Activated naive CD8-positive, alpha-beta T cell (primary cell): ENCODE data around the gene GDAP2.
A peak's percentile ranks its signal among the peaks of the same experiment; 100 is the strongest.
"Not testable (repeated sequence)": the region's sequence is repeated elsewhere in the genome, so short reads cannot be mapped to it uniquely, and the experiment has no call there.

Experiments used
- H3K27ac Mint-ChIP-seq: one replicate; pipeline ENCODE4 v1.8.0; 2021; ENCODE audit warnings: mixed read lengths
- H3K27me3 Mint-ChIP-seq: one replicate; pipeline ENCODE4 v1.8.0; 2021; ENCODE audit warnings: mixed read lengths
- H3K36me3 Mint-ChIP-seq: one replicate; pipeline ENCODE4 v1.8.0; 2021; ENCODE audit warnings: mixed read lengths
- H3K4me1 Mint-ChIP-seq: one replicate; pipeline ENCODE4 v1.8.0; 2021; ENCODE audit warnings: low read depth, mixed read lengths
- H3K4me3 Mint-ChIP-seq: one replicate; pipeline ENCODE4 v1.8.0; 2021; ENCODE audit warnings: mild to moderate bottlenecking, mixed read lengths
- H3K9me3 Mint-ChIP-seq: one replicate; pipeline ENCODE4 v1.8.0; 2021; ENCODE audit warnings: low read depth, mixed read lengths

GDAP2 gene

GRCh38 chr1:117925981-117926380 is 3.4 kb downstream of the GDAP2 start:
- peaks cover 18% of the 10 kb centered on the region for H3K36me3 Mint-ChIP-seq
- no peak overlapping the region for H3K27ac Mint-ChIP-seq
- H3K27me3 Mint-ChIP-seq = no peaks in the 10 kb centered on the region
- H3K9me3 Mint-ChIP-seq = no peaks in the 10 kb centered on the region
- no peak overlapping the region for H3K4me3 Mint-ChIP-seq
- H3K4me1 Mint-ChIP-seq = peaks cover 45% of the 10 kb centered on the region

DNA sequence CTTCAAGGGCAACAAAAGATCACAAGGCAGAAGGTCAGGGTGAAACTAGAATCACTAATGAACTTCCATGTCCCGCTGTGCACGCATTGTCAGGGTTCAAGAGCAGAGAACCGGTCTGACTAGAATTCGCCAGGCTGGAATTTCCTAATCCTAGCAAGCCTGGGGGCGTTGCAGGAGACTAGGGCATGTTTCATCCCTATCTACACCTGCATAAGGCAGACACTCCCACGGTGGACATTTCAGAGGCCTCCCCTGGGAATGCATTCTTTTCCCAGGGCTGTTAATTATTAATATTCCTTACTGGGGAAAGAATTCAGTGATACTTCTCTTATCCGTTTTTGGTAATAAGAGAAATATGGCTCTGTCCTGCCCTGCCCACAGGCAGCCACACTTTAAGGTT is 6.7 kb downstream of the GDAP2 start:
- peaks cover 14% of the 10 kb centered on the region for H3K36me3 Mint-ChIP-seq
- H3K9me3 Mint-ChIP-seq, H3K27ac Mint-ChIP-seq, H3K27me3 Mint-ChIP-seq, H3K4me3 Mint-ChIP-seq: not testable (repeated sequence)
- peaks cover 22% of the 10 kb centered on the region for H3K4me1 Mint-ChIP-seq

- H3K27ac Mint-ChIP-seq = no peak overlapping the region
- H3K9me3 Mint-ChIP-seq = no peaks in the 10 kb centered on the region
- no peaks in the 10 kb centered on the region for H3K27me3 Mint-ChIP-seq
Measured at GRCh38 chr1:117921991-117922390, 7.4 kb downstream of the GDAP2 start.

GRCh38 chr1:117919376-117919775 is 10.0 kb downstream of the GDAP2 start:
- H3K36me3 Mint-ChIP-seq = peaks cover 32% of the 10 kb centered on the region
- peaks cover 6% of the 10 kb centered on the region for H3K4me1 Mint-ChIP-seq
- H3K4me3 Mint-ChIP-seq = no peak overlapping the region
- H3K27ac Mint-ChIP-seq = no peak overlapping the region
- no peaks in the 10 kb centered on the region for H3K27me3 Mint-ChIP-seq
- H3K9me3 Mint-ChIP-seq = no peaks in the 10 kb centered on the region

More at GRCh38 chr1:117921991-117922390, 7.4 kb downstream of the GDAP2 start:
- H3K4me3 Mint-ChIP-seq = no peak overlapping the region
- peaks cover 14% of the 10 kb centered on the region for H3K36me3 Mint-ChIP-seq
- H3K4me1 Mint-ChIP-seq = peaks cover 18% of the 10 kb centered on the region

DNA sequence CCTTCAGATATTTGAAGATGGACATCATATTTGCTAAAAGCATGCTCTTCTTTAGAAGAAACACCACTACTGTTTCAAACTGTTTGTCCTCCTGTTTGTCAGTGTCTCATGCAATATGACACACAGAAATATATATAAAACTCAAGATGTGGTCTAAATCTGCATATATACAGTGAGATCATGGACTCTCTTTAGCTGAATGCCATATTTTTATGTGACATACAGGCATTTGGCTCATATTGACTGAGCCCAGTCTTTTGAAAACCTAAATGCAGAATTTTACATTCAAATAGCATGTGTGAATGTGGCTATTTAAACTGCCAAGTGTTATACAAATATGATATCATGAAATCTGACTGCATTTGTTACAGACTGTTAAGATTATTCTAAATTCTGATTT is 18.4 kb downstream of the GDAP2 start:
- H3K27me3 Mint-ChIP-seq = no peaks in the 10 kb centered on the region
- no peak overlapping the region for H3K27ac Mint-ChIP-seq
- H3K4me1 Mint-ChIP-seq = no peaks in the 10 kb centered on the region
- H3K9me3 Mint-ChIP-seq = no peaks in the 10 kb centered on the region
- peaks cover 27% of the 10 kb centered on the region for H3K36me3 Mint-ChIP-seq
- H3K4me3 Mint-ChIP-seq = no peak overlapping the region

- Mint-ChIP-seq H3K4me3 (no peak overlapping the region), H3K27ac (no peak overlapping the region), H3K27me3 (no peaks in the 10 kb centered on the region), H3K36me3 (peaks cover 17% of the 10 kb centered on the region), H3K9me3 (no peaks in the 10 kb centered on the region), H3K4me1 (no peaks in the 10 kb centered on the region)
Measured at GRCh38 chr1:117905019-117905418, 24.4 kb downstream of the GDAP2 start.

GRCh38 chr1:117904485-117904884 is 24.9 kb downstream of the GDAP2 start:
- Mint-ChIP-seq H3K4me3 (no peak overlapping the region), H3K27ac (no peak overlapping the region), H3K4me1 (no peaks in the 10 kb centered on the region), H3K27me3 (no peaks in the 10 kb centered on the region), H3K36me3 (peaks cover 17% of the 10 kb centered on the region), H3K9me3 (no peaks in the 10 kb centered on the region)

DNA sequence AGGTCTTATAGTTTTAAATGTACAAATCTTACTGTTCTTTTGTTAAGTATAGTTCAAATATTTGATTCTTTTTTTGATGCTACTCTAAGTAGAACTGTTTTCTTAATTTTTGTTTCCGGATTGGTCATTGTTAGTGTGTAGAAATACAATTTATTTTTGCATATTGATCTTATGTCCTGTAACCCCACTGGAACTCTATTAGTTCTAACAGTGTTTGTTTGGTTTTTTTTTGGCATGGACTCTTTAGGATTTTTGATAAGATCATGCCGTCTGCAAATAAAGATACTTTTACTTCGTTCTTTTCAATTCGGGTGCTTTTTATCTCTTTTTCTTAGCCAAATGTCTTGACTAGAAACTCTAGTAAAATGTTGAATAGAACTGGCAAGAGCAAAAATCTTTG is 26.5 kb downstream of the GDAP2 start:
- no peak overlapping the region for H3K4me3 Mint-ChIP-seq
- H3K4me1 Mint-ChIP-seq = no peaks in the 10 kb centered on the region
- peaks cover 17% of the 10 kb centered on the region for H3K36me3 Mint-ChIP-seq
- H3K27ac Mint-ChIP-seq = no peak overlapping the region
- no peaks in the 10 kb centered on the region for H3K27me3 Mint-ChIP-seq
- H3K9me3 Mint-ChIP-seq = no peaks in the 10 kb centered on the region

DNA sequence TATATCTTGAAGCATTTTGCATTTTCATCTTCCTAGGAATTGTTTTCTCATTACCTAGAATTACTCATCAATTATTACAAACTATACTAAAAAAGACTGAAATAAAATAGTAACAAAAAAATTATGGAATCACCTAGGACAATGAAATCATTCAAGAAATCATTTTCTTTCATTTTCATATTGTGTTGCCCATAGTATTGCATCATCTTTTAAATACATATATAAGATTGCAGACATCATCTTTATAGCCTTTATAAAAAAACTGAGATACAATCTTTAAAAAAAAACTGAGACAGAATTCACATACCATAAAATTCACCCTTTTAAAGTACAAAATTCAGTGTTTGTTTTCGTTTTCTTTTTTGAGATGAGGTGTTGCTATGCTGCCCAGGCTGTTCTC is 29.6 kb downstream of the GDAP2 start:
- Mint-ChIP-seq H3K4me1 (peaks cover 2% of the 10 kb centered on the region), H3K9me3 (no peaks in the 10 kb centered on the region), H3K27me3 (no peaks in the 10 kb centered on the region), H3K4me3 (no peak overlapping the region), H3K27ac (peak overlapping the region; percentile 79), H3K36me3 (peaks cover 16% of the 10 kb centered on the region)

DNA sequence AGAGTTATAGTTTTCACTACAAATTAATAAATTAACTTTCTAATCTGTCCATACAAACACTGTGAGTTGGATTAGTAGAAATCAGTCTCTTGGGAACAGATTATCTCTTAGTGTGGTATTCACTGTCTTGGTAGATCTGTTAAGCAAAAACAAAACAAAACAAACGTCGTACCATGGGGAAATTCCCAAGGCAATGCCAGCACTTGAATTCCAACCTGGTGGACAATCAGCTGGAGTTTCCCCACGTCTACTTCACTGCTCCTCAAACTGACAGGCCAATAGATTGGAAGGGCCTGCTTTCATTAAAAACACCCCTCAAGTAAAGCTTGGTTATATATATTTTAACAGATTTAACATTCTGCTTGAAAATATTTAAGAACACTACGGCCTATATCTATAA is 31.9 kb downstream of the GDAP2 start:
- Mint-ChIP-seq H3K4me3 (no peak overlapping the region), H3K9me3 (no peaks in the 10 kb centered on the region), H3K27ac (no peak overlapping the region), H3K27me3 (no peaks in the 10 kb centered on the region), H3K36me3 (peaks cover 14% of the 10 kb centered on the region), H3K4me1 (peaks cover 2% of the 10 kb centered on the region)

DNA sequence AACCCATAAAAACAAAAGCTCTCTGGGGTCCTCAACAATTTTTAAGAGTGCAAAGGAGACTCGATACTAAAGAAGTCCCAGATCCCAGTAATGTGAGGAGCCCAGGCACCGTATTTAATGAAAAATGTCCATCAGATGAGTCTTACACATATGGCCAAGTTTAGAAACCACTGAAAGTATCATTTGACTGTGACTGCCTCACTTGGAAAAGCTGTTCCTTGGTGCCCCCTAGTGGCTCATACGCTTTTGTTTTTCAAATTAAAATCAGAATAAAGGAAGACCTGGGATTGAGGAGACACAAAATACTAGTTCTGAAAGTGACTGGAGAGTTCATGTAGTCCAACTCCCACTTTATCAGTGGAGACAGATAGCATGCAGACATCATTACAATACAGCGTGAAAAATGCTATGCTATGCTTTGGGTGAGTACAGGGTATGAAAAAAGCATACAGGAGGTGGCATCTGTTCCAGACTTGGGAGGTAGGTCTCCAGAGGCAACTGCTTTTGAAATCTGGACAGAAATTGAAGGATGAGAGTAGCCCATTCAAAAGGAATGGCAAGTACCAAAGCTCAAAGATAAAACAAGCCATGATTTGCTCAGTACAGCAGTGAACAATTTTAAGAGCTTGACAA is 33.8 kb downstream of the GDAP2 start:
- H3K4me1 Mint-ChIP-seq = peaks cover 2% of the 10 kb centered on the region
- peaks cover 14% of the 10 kb centered on the region for H3K36me3 Mint-ChIP-seq
- H3K27ac Mint-ChIP-seq = no peak overlapping the region
- no peaks in the 10 kb centered on the region for H3K9me3 Mint-ChIP-seq
- no peak overlapping the region for H3K4me3 Mint-ChIP-seq
- H3K27me3 Mint-ChIP-seq = no peaks in the 10 kb centered on the region

DNA sequence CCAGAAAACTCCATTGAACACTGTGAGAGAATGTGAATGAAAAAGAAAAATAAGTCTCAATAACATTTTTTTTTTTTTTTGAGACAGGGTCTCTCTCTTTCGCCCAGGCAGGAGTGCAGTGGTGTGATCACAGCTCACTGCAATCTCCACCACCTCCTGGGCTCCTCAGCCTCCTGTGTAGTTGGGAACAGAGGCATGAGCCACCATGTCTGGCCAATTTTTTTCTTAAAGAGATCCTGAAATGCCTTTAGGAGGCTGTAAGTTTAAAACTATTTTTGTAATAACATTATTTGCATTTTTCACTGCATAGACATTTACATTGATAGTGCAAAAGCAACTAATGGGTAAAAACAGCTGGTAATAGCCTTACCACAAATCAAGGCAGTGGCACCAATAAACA is 35.3 kb downstream of the GDAP2 start:
- peaks cover 14% of the 10 kb centered on the region for H3K36me3 Mint-ChIP-seq
- no peak overlapping the region for H3K4me3 Mint-ChIP-seq
- no peak overlapping the region for H3K27ac Mint-ChIP-seq
- no peaks in the 10 kb centered on the region for H3K27me3 Mint-ChIP-seq
- peaks cover 2% of the 10 kb centered on the region for H3K4me1 Mint-ChIP-seq
- H3K9me3 Mint-ChIP-seq = no peaks in the 10 kb centered on the region

DNA sequence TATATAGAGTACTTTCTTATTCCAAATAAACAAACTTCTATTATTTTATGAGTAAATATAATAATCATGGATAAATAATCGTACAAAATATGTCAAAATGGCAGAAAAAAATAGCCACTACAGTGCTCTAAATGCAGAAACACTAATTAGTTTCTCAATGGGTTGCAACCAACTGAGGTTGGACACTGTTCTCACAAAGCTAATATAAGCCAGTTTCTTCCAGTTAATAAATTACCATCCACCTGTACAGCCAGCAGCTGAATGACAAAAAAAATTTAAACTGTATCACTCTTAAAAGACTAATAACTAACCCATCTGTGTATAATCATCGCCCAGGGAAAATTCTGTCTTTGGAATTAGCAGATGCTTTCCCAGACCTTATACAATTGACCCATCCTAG is 36.9 kb downstream of the GDAP2 start:
- Mint-ChIP-seq H3K9me3 (no peaks in the 10 kb centered on the region), H3K27me3 (no peaks in the 10 kb centered on the region), H3K36me3 (peaks cover 17% of the 10 kb centered on the region), H3K4me3 (no peak overlapping the region), H3K27ac (no peak overlapping the region), H3K4me1 (peaks cover 2% of the 10 kb centered on the region)

GRCh38 chr1:117890452-117890851 is 39.0 kb downstream of the GDAP2 start:
- Mint-ChIP-seq H3K9me3 (no peaks in the 10 kb centered on the region), H3K4me3 (no peak overlapping the region), H3K27me3 (no peaks in the 10 kb centered on the region), H3K4me1 (no peaks in the 10 kb centered on the region), H3K36me3 (peaks cover 20% of the 10 kb centered on the region), H3K27ac (no peak overlapping the region)

- H3K27me3 Mint-ChIP-seq = no peaks in the 10 kb centered on the region
- peaks cover 18% of the 10 kb centered on the region for H3K36me3 Mint-ChIP-seq
Measured at GRCh38 chr1:117886101-117886795, 43.2 kb downstream of the GDAP2 start.

DNA sequence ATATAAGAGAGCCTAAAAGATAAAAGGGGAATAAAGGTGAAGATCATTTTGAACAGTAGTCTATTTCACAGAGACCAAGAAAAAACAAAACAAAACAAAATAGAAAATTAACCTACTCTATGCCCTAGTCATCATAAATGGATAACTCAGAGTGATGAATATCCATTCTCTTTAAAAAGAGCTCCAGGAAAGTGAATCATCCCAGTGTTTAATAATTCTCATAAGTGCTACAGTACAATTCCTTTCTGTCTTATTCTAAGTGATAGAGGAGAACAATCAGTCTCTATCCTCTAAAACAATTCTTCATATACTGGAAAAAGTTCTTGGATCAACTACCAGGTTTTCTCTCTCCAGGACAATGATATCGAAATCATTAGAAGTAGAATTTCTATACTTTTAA is 45.8 kb downstream of the GDAP2 start:
- Mint-ChIP-seq H3K4me3 (no peak overlapping the region), H3K9me3 (no peaks in the 10 kb centered on the region), H3K27ac (no peak overlapping the region), H3K4me1 (no peaks in the 10 kb centered on the region), H3K27me3 (no peaks in the 10 kb centered on the region), H3K36me3 (peaks cover 27% of the 10 kb centered on the region)

More at GRCh38 chr1:117886101-117886795, 43.2 kb downstream of the GDAP2 start:
- H3K9me3 Mint-ChIP-seq = no peaks in the 10 kb centered on the region
- H3K4me1 Mint-ChIP-seq = no peaks in the 10 kb centered on the region
- no peak overlapping the region for H3K4me3 Mint-ChIP-seq
- no peak overlapping the region for H3K27ac Mint-ChIP-seq
